T-helper 1 cell (primary cell): ENCODE measurements around the gene BLVRA.

ENCODE experiments used
- DNase-seq, 5 donors: peaks; one replicate each; pipeline ENCODE4 v3.0.0-alpha.2; 2012 to 2020

Gene BLVRA

DNA sequence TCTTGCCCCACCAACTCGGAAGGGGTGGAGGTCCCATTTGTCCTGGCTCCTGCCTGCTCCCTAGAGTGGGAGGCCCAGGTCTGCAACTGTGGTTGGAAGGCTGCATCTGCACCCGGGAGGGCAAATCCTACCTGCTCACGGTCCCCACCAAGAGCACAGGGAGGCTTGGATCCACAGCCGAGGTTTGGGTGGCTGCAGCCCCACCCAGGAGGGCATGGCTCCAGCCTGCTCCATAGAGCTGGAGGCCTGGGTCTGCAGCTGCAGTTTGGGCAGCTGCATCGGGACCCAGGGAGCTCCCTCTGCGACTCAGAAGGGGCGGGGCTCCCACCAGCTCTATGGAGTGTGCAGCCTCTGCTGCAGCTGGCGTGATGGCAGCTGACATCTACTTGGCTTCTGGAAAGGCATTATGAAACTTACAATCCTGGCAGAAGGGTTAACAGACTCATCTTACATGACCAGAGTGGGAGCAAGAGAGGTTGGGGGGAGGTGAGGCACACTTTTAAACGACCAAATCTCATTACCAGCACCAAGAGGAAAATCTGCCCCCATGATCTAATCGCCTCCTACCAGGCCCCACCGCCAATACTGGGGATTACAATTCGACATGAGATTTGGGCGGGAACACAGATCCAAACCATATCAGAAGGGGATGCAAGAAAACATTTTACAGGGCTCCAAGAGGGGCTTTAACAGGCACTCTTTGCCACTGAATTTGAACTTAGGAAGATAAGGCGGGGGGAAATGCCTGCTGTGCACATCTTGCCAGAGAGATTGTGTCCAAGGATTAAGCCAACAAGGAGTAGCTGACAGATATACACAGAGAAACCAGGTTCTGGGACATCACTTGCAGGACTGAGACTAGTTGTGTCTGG, 8.2 kb upstream of the BLVRA start:
- no peak for DNase-seq

DNA sequence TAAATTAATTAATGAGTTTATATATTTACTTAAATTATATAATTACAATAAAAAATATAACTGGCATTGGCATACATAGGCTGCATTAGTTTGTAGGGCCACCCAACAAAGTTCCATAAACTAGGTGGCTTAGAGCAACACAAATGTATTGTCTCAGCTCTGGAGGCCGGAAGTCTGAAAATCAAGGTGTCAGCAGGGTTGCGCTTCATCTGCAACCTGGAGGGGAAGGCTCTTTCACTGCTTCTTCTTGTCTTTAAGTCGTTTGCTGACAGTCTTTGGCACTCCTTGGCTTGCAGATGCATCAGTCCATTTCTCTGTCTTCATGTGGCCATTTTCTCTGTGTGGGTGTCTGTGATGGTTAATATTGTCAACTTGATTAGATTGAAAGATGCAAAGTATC, 6.1 kb upstream of the BLVRA start:
- no peak for DNase-seq

DNA sequence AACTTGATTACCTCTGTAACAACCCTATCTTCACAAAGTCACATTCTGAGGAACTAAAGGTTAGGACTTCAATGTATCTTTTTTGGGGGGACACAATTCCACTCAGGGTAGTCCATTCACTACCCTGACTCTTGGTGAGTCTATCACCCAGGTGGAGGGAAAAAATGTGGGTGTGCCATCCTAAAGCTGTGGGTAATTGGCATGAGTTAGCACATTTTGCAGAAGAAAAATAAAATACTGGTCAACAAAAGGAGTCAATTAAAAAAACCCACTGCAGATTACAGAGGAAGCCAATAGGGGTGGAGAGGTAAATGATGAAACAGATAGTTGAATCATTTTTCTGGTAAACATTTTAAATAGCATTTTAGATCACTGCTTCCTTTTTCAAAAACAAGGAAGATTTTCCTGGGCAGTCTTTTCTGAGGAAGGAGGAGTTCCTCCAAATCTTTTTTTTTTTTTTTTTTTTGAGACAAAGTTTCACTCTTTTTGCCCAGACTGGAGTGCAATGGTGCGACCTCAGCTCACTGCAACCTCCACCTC, 5.1 kb upstream of the BLVRA start:
- DNase-seq, result no peak

DNA sequence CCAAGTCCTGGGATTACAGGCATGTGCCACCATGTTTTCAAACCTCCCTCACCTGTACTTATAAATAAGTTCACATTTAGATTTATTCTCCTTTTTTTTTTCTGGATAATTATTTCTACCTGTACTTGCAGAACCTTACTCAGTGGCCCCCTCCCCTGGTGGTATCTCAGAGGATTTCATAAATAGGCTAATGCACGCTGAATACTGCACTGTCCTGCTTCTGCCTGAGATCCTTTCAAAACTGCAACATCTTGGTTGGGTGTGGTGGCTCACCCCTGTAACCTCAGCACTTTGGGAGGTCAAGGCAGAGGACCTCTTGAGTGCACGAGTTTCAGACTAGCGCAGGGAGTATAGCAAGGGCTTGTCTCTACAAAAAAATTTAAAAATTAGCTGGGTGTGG, 4.6 kb upstream of the BLVRA start:
- DNase-seq, result no peak

DNA sequence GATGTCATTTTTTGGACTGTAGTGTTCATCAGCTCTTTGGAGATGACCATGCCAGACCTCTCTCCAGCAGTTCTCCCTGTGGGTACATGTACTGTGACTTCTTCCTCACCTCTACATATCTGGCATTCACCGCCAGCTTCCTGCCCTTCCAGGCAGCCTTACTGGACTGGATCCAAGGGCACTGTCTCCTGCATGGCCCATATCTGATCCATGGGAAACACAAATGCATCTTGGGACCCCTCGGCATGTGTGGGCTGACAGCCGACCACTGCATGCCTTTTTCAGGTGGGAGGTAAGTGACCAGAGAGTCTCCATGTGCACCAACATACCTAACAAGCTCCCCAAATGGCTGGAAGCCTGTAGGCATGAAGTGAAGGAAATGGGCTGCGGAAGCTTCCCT, 3.9 kb upstream of the BLVRA start:
- no peak for DNase-seq

DNA sequence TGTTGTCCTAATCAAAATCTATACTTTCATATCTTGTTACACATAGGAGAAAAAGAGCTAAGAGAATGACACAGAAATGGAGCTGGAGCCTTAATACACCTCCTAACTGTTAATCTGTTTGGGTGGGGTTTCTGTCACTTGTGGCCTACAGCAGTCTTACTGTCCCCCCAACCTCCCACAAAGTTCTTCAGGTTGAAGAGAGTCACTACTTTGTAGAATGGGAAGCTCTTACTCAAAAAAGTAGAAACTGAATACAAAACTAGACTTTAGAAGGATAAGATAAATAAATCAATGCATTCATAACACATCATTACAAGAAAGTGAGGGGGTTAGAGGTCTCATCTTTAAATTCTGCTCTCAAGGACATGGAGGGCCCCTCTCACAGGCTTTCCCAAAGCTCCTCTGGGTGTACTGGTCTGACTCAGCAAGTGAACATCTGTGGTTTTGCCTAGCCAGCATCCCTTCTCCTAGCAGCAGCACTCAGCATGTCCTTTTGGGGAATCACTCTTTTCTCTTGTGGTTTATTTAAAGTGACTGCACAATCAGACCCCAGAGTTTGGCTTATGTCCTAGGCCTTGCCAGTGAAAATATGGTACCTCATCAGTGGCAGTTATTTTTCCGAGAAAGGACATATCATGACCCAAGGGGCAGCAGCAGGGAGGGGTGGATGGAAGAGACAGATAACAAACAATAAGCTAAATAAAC, 2.0 kb upstream of the BLVRA start:
- peak in 1 of 5 donors; percentile 23 for DNase-seq

DNA sequence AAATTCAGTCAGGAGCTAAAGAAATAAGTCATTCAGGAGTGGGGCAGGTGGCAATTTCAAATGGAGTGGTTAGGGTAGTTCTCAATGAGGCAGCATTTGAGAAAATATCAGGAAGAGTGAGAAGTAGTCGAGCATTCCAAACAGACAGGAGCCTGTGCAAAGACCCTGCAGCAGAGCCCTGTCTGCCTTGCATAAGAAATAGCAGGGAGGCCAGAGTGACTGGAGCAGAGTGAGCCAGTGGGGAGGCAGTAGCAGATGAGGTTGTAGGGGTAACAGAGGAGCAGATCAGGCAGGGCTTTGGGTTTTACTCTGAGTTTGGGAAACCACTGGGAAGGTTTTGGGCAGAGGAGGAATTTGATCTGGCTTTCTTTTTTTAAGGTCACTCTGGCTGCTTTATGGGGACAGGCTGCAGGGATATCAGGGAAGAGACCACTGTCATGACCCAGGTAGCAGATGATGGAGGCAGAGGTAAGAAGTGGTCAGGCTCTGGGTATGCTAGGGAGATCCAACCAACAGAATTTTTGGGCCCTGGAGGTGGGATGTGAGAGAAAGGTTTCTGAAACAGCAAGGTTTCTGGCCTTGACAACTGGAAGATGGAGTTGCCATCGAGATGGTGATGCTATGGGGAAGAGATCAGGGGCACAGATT, 1.3 kb upstream of the BLVRA start:
- DNase-seq, result no peak

DNA sequence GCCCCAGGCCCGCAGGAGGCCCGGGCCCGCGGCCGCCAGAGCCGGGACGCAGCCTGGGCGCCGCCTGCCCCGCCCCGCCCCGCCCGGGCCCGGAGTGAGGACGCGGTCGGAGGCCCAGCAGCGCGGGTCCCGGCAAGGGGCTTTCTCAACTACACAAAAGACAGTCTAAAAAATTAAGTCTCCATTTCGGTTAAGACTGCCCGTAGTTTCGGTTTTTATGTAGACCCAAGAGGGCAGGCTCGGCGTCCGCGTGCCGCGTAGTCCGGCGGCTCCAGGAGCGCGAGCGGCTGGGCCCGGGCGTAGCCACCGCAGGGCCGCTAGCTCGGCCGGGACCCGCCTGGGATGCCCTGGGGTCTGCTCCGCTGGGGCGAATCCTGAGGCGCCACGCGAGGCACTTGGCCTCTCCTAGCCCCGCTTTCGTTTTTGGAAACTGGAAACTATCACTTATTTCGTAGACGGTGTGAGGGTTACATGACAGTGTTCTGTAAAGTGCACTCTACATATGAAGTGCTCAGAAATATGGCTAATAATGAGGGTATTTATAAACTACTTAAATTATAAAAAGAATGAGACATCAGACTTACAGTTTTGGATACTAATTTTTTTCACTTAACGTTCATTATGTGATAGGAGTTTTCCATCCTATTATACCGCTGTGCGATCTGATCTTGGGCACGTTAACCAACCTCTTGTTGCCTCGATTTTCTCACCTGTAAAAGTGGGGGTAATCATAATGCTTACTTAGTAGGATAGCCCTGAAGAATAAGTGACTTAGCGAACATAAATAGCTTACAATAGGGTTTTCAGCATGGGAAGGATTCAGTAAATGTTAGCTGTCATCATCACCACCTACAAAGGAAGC, 573 bp downstream of the BLVRA start:
- peak in 4 of 5 donors; percentile 22 to 44 (median 33) for DNase-seq

DNA sequence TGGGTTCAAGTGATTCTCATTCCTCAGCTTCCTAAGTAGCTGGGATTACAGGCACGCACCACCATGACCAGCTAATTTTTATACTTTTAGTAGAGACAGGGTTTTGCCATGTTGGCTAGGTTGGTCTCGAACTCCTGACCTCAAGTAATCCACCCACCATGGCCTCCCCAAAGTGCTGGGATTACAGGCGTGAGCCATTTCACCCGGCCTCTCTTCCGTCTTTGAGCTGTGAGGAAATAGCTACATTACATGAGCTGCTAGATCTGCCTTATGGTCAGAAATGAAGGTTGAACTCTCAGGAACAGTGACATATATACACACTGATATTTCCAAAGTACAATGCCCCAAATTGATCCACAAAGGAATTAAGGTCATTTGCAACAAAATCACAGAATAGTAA, 2.4 kb downstream of the BLVRA start:
- DNase-seq, result no peak

DNA sequence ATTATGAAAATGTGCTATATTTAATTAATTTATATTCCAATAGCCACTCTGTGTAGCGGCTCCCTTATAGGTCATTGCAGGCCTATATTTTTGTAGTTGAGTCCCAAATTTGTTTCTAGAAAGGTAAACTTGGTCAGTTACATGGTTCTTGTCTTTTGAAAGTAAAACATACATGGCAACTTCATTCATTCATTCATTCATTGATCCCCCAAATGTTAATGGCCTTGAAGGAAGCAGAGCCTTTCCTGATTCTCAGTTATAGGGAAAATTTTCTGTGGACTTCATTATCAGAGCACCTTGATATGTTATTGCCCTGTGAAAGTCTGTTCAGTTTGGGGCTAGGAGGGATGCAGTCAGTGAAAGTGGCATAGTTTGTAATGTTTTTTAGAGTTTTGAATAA, 2.9 kb downstream of the BLVRA start:
- DNase-seq, result no peak

DNA sequence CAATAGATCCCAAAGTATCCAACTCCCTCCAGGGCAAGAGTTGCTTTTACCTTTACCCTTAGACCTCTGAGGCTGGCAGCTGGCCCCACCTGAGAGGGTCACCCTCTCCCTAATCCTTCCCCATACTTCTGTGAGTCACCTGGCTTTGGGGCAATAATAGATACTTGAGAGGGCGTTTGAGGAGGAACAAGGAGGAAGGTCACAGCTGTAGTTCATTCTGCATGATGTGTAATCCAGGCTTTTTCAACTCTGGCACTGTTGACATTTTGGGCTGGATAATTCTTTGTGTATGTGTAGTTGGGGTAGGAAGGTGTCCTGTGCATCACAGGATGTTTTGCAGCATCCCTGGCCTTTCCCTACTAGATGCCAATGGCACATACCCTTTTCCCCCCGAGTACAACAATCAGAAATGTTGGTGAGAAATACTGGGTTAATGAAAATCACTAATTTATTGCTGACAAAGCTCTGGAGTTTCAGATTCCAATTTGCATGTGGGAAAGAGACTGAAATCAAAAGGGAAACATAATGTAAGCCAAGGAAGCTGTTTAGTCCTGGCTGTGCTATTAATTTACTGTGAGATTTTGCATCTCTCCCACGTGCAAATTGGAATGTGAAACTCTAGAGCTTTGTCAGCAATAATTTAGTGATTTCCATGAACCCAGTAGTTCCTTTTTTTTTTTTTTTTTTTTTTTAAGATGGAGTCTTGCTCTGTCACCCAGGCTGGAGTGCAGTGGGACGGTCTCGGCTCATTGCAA, 3.6 kb downstream of the BLVRA start:
- no peak for DNase-seq

DNA sequence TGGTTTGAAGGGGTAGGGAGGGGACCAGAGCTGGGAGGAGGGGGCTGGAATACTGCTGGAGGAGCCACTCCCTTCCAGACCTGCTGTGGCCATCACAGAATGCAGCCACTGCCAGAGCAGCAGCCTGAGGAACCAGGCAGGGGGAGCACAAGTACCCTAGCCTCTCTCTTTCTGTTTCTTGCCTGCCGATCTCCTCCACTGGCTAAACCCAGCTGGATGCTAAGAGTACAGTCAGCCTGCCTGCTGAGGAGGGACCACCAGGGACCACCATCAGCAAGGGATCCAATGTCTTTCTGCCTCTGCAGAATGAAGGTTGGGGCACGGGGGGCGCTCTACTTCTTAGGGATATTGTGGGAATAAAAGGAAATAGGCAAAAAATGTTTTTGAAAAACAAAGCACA, 4.7 kb downstream of the BLVRA start:
- no peak for DNase-seq

DNA sequence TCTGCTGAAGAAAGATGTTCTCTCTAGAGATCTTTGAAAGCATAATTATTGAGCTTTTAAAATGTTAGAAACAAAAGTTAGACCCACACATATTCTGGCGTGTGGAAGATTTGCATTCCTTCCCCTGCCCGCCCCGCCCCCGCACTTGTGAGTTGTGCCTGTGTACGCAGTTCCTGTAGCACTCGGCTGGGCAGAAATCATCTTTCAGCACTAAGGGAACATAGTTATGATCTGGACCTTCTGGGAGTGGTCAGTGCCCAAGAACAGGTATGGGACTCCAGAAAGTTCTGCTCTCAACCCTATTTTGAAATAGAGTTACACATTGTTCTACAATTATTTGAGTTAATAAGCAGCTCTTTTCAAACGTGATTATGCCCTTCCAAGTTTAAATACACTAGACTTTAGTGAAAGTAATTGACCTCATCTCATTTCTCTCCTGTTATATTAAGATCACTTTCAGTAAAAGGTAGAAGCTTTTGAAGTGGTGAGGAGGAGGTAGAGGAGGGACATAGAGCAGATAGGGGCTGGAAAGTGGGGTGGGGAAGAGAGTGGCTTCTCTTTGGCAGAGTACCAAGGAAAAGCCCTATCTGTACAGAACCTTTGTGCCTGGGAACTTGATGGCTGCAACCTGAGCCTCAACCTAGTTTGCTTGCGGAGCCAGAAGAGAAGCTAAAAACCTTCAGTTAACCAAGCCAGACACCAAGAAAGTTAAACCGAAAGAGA, 5.7 kb downstream of the BLVRA start:
- peak in 1 of 5 donors; percentile 18 for DNase-seq

DNA sequence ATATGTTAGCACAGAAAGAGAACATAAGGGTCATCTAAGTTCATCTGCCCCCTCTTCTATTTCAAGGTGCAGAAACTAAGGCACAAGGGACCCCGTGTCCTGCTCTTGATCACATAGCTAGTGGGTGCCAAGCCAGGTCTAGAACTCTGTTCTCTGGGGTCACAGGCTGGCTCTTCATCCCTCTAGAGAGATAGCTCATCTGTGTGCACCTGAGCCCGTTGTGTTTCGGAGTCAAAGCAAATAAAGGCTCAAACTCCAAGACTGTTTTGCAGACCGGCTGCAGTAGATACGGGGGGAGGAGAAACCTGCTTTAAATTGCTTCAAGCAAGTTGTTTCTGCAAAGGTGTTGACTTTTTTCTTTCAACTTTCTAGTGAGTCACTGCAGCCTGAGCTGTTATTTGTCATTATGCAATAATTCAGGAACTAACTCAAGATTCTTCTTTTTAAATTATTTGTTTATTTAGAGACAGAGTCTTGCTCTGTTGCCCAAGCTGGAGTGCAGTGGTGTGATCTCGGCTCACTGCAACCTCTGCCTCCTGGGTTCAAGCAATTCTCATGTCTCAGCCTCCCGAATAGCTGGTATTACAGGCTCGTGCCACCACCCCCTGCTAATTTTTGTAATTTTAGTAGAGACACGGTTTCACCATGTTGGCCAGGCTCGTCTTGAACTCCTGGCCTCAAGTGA, 6.5 kb downstream of the BLVRA start:
- DNase-seq, result no peak

DNA sequence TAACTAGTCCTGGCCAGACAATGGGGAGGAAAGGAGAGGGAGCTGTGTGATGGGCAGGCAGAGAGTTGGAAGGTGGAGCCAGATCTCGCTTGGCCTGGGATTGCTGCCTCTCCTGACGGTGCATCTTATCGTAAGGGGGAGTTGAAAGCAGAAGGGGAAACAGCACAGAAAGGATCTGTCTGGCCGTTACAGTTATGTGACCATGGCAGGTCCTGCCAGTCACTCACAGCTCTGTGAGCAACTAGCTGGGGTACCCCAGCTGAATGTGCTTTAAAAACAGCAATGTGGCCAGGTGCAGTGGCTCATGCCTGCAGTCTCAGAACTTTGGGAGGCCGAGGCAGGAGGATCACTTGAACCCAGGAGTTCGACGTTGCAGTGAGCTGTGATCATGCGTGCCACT, 8.1 kb downstream of the BLVRA start:
- no peak for DNase-seq

DNA sequence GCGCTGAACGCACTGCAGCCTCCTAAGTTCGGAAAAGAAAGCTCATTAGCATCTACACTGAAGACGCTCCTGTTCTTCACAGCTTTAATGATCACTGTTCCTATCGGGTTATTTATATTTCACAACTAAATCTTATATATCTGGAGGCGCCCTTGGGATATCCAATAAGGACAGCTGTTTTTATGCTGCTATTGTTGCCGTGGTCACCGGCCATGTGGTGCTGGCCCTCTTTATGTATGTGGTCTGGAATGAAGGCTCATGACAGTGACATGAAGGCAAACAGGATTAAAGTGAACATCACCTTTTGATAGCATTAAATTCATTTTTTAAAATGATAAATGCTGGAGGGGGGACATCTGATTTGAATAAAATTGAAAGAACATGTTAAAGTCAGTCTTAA, 8.8 kb downstream of the BLVRA start:
- no peak for DNase-seq

DNA sequence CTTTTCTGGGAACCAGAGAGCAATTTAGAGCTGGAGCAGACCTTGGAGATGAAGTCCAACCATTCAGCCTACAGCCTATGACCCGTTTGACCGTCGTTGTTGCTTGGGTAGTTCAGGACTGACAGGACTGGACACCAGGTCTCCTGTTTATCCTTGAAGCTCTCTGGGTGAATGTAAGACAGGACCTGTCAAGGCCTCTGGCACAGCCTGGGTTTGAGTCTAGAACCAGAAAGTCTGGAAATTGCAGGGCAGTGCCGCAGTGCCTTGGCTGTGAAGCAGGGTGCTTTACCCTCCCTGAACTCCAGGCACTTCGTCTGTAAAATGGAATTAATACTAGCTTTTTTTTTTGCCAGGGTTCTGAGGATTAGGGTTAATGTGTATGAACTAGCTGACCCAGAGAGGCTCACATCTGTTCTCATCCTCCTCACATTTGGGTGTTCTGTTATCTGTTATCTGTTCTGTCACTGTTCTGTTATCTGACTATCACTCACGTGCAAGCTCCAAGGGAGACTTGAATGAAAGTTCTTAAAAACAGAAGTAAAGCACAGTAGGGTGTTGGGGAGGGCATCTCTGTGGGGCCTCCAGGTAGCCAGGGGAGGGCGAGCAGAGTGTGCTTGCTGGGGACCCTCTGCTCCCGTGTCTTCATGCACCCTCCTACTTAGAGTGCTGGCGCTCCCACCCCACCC, 9.9 kb downstream of the BLVRA start:
- no peak for DNase-seq

DNA sequence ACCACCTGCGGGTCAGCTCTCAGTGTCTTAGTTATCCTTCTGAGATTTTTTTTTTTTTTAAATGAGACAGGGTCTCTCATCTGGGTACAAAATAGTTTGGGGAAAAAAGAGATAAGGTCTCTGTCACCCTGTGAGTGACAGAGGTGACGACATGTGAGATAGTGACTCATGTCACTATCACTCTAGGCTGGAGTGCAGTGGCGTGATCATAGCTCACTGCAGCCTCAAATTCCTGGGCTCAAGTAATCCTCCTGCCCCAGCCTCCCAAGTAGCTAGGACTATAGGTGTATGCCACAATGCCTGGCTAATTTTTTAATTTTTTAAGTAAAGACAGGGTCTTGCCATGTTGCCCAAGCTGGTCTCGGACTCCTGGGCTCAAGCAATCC, 10.4 kb downstream of the BLVRA start:
- no peak for DNase-seq

DNA sequence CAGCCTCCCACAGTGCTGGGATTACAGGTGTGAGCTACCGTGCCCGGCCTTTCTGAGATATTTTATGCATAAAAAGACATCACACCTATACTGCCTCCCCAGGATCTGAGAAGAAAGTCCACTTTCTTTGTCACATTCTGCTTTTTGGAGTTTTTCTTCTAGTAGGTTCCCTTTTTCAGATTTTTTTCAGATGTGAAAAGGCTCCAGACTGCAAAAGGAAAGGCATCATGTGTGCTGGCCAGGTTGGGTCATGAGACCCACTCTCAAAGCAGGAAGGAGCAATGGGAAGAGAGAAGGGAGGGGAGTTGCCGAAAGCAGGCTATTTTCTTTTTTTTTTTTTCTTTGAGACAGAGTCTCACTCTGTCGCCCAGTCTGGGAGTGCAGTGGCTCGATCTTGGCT, 10.8 kb downstream of the BLVRA start:
- DNase-seq, result no peak
